ENCODE results near the gene SMARCD2.
A peak's percentile ranks its signal among the peaks of the same experiment; 100 is the strongest.

SMARCD2 gene

DNA sequence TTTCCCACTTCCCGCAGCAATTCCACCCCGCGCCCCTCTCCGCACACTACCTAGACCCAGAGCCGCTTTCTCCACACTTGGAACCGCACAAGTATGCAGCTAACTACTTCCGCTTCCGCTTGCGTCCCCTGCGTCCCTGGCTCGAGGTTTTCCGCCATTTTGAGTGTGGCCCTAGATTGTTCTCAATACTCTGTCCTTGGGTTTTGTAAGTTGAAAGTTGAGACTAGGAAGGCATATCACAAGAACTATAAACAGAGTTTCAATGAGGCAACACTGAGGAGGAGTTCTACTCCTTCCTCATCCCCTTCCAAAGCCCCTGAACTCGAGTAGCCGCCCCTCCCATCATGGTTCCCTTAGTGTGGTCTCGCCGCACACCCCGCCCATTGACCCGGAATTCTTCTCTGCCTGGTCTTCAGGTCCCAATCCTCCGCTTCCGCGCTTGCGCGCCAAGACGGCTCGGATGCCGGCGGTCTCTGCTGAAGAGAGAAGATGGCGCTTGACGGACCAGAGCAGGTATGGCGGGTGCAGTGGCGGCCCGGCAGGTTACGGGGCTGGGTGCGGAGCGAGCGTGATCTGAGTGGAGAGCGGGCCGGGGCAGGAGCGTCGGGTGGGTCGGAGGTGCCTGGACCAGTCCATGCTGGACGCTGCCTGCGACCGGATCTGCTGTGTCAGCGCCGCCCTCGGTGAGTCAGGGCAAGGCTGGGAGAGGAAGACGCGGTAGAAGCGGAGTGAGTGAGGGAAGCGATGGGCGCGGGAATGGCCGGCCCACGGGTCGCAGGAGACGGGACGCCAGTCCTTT, 15.3 kb downstream of the SMARCD2 start, which contains the start of the genes FTSJ3 and PSMC5:
FTSJ3 (minus strand) TSS at position 662 of the 799 bp plus-strand sequence. CDS start 761 bp downstream, outside the sequence.
PSMC5 (plus strand) TSS at position 430 of the 799 bp plus-strand sequence; CDS start at position 490, 60 bp downstream.
- H3K36me3 Mint-ChIP-seq (ENCODE audit: low read depth), result peaks cover 82% of the 10 kb centered on the region
- TF ChIP-seq, protein P1, sequence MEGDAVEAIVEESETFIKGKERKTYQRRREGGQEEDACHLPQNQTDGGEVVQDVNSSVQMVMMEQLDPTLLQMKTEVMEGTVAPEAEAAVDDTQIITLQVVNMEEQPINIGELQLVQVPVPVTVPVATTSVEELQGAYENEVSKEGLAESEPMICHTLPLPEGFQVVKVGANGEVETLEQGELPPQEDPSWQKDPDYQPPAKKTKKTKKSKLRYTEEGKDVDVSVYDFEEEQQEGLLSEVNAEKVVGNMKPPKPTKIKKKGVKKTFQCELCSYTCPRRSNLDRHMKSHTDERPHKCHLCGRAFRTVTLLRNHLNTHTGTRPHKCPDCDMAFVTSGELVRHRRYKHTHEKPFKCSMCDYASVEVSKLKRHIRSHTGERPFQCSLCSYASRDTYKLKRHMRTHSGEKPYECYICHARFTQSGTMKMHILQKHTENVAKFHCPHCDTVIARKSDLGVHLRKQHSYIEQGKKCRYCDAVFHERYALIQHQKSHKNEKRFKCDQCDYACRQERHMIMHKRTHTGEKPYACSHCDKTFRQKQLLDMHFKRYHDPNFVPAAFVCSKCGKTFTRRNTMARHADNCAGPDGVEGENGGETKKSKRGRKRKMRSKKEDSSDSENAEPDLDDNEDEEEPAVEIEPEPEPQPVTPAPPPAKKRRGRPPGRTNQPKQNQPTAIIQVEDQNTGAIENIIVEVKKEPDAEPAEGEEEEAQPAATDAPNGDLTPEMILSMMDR (IDR thresholded peaks at IDR 0.05; ENCODE audit: unreplicated experiment in 3 of 3), result peak; percentile 59 to 64 (median 61)
- H3K27me3 Mint-ChIP-seq (ENCODE audit: low read depth), result no peaks in the 10 kb centered on the region
- no peaks in the 10 kb centered on the region for H3K9me3 Mint-ChIP-seq
- peak within 1 kb of the TSS; percentile 100 for H3K27ac Mint-ChIP-seq
- peak within 1 kb of the TSS; percentile 92 to 97 (median 94) for H3K4me3 Mint-ChIP-seq
- H3K4me1 Mint-ChIP-seq, result peaks cover 32% of the 10 kb centered on the region

DNA sequence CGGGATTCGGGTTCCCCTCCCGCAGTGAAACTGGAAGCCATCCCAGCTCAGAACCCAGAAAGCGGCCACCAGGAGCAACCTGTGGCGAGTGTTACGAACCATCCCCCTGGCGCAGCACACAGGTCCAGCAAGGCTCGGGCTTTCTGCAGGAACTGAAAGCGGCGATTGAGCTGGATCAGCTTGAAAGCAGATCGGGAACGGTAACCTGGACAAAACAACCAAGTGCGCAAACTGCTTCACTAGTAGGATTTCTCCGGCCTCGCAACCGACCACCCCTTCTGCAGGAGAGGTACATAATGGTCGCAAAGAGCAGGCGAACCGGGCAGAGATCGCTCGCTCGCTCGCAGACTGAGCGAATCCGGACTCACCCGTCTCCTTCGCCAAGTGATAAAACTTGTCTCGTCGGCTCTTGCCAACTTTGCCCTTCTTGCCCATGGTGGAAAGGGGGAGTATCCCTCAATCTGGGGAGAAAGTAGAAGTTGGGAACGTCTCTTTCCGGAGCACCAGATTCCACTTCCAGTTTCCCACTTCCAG, 15.9 kb downstream of the SMARCD2 start:
- Mint-ChIP-seq H3K27me3 (ENCODE audit: low read depth) (no peaks in the 10 kb centered on the region), H3K36me3 (ENCODE audit: low read depth) (peaks cover 82% of the 10 kb centered on the region), H3K4me1 (peaks cover 38% of the 10 kb centered on the region), H3K27ac (peak overlapping the region; percentile 100), H3K4me3 (peak overlapping the region; percentile 92 to 97 (median 94)), H3K9me3 (no peaks in the 10 kb centered on the region)
- TF ChIP-seq, protein P1 (IDR thresholded peaks at IDR 0.05; ENCODE audit: unreplicated experiment in 3 of 3), result no peak

DNA sequence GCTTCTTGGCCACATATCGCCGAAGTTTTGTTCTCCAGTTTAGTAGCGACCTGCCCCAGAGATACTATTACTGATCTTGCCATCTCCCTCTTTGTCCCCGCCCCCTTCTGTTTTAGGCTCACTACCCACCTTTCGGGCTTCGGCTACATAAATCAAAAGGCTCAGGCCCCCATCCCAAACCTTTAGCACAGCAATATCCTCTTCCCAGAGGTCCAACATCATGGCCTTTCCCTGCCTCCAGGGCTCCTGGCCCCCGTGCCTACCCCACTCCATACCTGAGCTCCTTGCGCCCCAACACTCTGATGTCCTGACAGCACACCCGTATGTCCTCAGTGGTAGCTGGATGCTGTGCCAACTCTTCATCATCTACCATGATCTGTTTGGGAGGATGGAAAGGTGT, 18.1 kb downstream of the SMARCD2 start:
- Mint-ChIP-seq H3K36me3 (ENCODE audit: low read depth) (peaks cover 82% of the 10 kb centered on the region), H3K9me3 (no peaks in the 10 kb centered on the region), H3K4me3 (peak overlapping the region; percentile 49 to 97 (median 94)), H3K4me1 (peaks cover 32% of the 10 kb centered on the region), H3K27me3 (ENCODE audit: low read depth) (no peaks in the 10 kb centered on the region), H3K27ac (peak overlapping the region in 2 of 3 experiments; percentile 22 to 54)
- TF ChIP-seq, protein P1 (IDR thresholded peaks at IDR 0.05; ENCODE audit: unreplicated experiment in 3 of 3), result no peak

DNA sequence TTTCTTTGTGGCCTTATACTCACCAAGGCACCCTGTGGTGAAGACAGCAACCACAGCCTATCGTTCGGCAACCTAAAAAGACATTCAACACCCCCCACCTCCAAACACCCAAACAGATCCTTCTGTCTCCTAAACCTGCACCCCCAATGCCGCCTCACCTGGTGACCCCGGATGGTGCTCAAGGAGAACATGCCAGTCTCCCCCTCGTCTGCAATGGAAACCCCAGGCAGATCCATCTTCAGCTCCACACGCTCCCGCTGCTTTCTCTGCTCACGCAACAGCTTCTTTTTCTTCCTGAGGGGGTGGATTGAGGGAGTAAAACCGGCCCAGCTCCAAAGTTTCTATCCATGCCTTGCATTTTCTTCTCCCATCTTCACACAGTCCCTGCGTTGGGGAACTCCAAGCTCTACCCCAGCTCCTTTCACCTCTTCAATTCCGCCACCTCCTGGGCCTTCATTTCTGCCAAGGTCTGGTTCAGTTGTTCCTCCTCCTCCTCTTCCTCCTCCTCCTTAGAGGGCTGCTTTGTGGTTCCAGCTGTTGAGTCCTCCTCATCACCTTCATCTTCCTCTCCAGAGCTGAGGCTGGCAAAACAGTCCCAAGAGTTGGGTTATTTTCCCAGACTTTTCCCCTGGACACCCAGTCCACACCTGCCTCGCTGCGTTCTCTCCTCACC, 18.7 kb downstream of the SMARCD2 start:
- H3K4me1 Mint-ChIP-seq, result peaks cover 32% of the 10 kb centered on the region
- H3K4me3 Mint-ChIP-seq, result peak overlapping the region; percentile 36 to 73 (median 49)
- TF ChIP-seq, protein P1 (IDR thresholded peaks at IDR 0.05; ENCODE audit: unreplicated experiment in 3 of 3), result no peak
- H3K9me3 Mint-ChIP-seq, result no peaks in the 10 kb centered on the region
- peak overlapping the region in 2 of 3 experiments; percentile 22 to 54 for H3K27ac Mint-ChIP-seq
- H3K27me3 Mint-ChIP-seq (ENCODE audit: low read depth), result no peaks in the 10 kb centered on the region
- peaks cover 83% of the 10 kb centered on the region for H3K36me3 Mint-ChIP-seq (ENCODE audit: low read depth)

DNA sequence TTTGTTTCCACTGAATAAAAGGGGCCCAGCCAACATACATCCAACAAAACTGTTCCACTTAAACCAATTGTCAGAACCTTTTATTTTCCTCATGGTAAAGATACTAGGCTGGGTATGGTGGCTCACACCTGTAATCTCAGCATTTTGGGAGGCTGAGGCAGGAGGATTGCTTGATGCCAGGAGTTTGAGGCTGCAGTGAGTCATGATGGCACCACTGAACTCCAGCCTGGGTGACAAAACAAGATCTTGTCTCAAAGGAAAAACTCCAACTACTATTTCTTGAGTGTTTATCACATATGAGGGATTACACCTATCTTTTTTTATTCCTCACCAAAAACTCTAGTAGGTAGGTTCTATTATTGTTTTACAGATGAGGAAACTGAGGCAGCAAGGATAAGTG, 19.9 kb downstream of the SMARCD2 start:
- Mint-ChIP-seq H3K27ac (no peak overlapping the region), H3K4me1 (peaks cover 24% of the 10 kb centered on the region), H3K27me3 (ENCODE audit: low read depth) (no peaks in the 10 kb centered on the region), H3K9me3 (no peaks in the 10 kb centered on the region), H3K4me3 (peak overlapping the region in 1 of 3 experiments; percentile 17), H3K36me3 (ENCODE audit: low read depth) (peaks cover 89% of the 10 kb centered on the region)
- TF ChIP-seq, protein P1 (IDR thresholded peaks at IDR 0.05; ENCODE audit: unreplicated experiment in 3 of 3), result no peak

All from nephron (organoid).